NT2/D1 (cell line): ENCODE results near the gene CAPZB.

Experiments used
- DNase-seq: peaks from one replicate; pipeline ENCODE4 v3.0.0-alpha.2; 2011; ENCODE audit warnings: low read depth, low spot score
- H3K27me3 ChIP-seq: 2 replicates; pipeline ENCODE4 v1.6.0; 2011; ENCODE audit warnings: mild to moderate bottlenecking; ENCODE audit not compliant: insufficient read length, insufficient read depth
- H3K36me3 ChIP-seq: 2 replicates; pipeline ENCODE4 v1.6.1; 2011; ENCODE audit warnings: mild to moderate bottlenecking, low read length, mixed read lengths; ENCODE audit not compliant: insufficient read depth, insufficient read length
- H3K4me1 ChIP-seq: 2 replicates; pipeline ENCODE4 v1.5.1; 2011; ENCODE audit not compliant: insufficient read depth, insufficient read length
- H3K4me3 ChIP-seq: 2 replicates; pipeline ENCODE4 v1.5.1; 2011; ENCODE audit warnings: low read depth; ENCODE audit not compliant: insufficient read length
- H3K9ac ChIP-seq: 2 replicates; pipeline ENCODE4 v1.6.0; 2011; ENCODE audit warnings: low read depth; ENCODE audit not compliant: insufficient read length
- H3K9me3 ChIP-seq: 2 replicates; pipeline ENCODE4 v1.5.1; 2011; ENCODE audit warnings: mild to moderate bottlenecking, low read length; ENCODE audit not compliant: insufficient read depth
- SUZ12 ChIP-seq: IDR thresholded peaks from 2 replicates; pipeline ENCODE4 v1.6.1; 2011; ENCODE audit not compliant: insufficient read length, insufficient read depth; ENCODE audit errors: extremely low read depth
- YY1 ChIP-seq: IDR thresholded peaks from 2 replicates; pipeline ENCODE4 v1.6.1; 2011; ENCODE audit not compliant: insufficient read length, insufficient read depth
- ZNF274 ChIP-seq: IDR thresholded peaks from 2 replicates; pipeline ENCODE4 v1.6.1; 2011; ENCODE audit warnings: mild to moderate bottlenecking, low read depth, low read length

CAPZB gene

DNA sequence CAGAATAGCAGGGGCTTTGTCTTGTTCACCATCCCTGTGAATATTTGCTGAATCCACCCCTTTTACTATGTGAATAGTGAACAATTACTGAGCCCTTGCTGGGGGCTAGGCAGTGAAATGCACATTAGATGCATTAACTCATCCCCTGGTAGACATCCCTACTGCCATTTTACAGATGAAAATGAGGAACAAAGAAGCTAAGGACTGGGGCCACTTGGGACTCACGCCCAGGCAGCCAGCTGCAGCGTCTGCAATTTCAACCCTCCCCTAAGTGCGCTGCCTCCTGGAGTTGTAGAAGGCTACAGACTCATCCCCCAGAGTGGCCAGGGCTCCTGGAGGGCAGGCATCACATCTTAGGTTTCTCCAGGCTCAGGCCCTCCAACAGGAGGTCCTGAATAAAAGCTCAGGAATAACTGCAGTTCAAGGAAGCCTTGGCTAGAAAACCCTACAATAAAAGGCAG lies 31.6 kb downstream of the CAPZB start:
- Histone ChIP-seq H3K27me3 (no peaks in the 10 kb centered on the region), H3K9ac (no peak overlapping the region), H3K4me3 (no peak overlapping the region), H3K36me3 (peaks cover 14% of the 10 kb centered on the region), H3K9me3 (no peaks in the 10 kb centered on the region), H3K4me1 (peaks cover 13% of the 10 kb centered on the region)
- TF ChIP-seq SUZ12 (no peak), ZNF274 (no peak), YY1 (no peak)
- no peak for DNase-seq

- no peak for TF ChIP-seq ZNF274
- TF ChIP-seq SUZ12: no peak
- TF ChIP-seq YY1: no peak
- Histone ChIP-seq H3K27me3 (no peaks in the 10 kb centered on the region), H3K9ac (no peak overlapping the region), H3K36me3 (peaks cover 20% of the 10 kb centered on the region), H3K9me3 (no peaks in the 10 kb centered on the region), H3K4me1 (peaks cover 13% of the 10 kb centered on the region), H3K4me3 (no peak overlapping the region)
- no peak for DNase-seq
These were observed 33.1 kb downstream of the CAPZB start for GRCh38 chr1:19452221-19452663.

DNA sequence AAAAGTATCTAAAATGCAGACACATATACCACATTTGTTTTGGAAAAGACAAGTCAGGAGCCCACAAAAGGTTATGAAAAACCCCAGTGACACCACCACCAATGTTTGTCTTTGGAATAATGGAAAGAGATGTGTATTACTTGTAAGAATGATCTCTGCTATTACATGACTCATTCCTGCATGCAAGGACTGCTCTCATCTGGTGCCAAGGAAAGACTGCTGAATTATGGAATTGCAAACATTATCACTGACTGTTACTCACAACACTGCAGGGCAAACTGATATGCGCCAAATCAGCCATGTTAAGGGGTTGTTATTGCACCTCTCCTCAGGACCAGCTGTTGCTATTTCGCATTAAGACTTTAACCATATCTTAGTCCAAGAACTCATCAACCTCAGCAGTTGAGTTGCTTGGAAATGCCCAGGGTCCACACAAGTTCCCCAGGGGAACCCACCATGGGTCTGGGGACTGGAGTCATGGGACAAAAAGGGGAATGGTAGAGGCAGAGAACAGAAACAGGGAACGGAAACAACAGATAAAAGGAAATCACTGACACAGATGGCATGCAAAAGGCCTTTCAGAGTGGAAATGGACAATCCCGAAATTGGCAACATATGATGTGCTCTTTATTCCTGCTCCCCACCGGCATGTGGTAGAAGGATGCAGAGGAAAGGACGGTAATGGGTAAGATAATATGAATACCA lies 34.4 kb downstream of the CAPZB start:
- Histone ChIP-seq H3K9me3 (no peaks in the 10 kb centered on the region), H3K27me3 (no peaks in the 10 kb centered on the region), H3K36me3 (peaks cover 17% of the 10 kb centered on the region), H3K4me1 (peaks cover 13% of the 10 kb centered on the region), H3K9ac (no peak overlapping the region), H3K4me3 (no peak overlapping the region)
- TF ChIP-seq YY1 (no peak), SUZ12 (no peak), ZNF274 (no peak)
- DNase-seq: no peak

DNA sequence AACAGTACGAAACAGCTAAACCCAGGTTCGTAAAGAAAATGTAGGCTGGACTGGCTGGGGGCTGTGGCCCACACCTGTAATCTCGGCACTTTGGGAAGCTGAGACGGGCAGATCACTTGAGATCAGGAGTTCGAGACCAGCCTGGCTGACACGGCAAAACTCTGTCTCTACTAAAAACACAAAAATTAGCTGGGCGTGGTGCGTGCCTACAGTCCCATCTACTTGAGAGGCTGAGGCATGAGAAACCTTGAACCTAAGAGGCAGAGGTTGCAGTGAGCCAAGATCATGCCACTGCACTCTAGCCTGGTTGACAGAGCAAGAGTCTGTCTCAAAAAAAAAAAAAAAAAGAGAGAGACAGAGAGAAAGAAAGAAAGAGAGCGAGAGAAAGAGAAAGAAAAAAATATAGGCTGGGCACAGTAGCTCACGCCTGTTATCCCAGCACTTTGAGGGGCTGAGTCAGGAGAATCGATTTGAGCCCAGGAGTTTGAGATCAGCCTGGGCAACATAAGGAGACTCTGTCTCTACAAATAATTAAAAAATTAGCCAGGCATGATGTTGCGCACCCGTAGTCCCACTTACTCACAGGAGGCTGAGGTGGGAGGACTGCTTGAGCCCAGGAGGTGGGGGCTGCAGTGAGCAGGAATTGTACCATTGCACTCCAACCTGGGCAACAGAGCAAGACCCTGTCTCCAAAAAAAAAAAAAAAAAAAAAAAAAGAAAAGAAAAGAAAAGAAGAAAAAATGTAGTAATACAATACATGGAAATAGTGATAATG lies 35.7 kb downstream of the CAPZB start:
- Histone ChIP-seq H3K36me3 (peaks cover 17% of the 10 kb centered on the region), H3K4me1 (peaks cover 9% of the 10 kb centered on the region), H3K9ac (no peak overlapping the region), H3K27me3 (no peaks in the 10 kb centered on the region), H3K9me3 (no peaks in the 10 kb centered on the region), H3K4me3 (no peak overlapping the region)
- DNase-seq: no peak
- TF ChIP-seq YY1: no peak
- TF ChIP-seq ZNF274: no peak
- no peak for TF ChIP-seq SUZ12

DNA sequence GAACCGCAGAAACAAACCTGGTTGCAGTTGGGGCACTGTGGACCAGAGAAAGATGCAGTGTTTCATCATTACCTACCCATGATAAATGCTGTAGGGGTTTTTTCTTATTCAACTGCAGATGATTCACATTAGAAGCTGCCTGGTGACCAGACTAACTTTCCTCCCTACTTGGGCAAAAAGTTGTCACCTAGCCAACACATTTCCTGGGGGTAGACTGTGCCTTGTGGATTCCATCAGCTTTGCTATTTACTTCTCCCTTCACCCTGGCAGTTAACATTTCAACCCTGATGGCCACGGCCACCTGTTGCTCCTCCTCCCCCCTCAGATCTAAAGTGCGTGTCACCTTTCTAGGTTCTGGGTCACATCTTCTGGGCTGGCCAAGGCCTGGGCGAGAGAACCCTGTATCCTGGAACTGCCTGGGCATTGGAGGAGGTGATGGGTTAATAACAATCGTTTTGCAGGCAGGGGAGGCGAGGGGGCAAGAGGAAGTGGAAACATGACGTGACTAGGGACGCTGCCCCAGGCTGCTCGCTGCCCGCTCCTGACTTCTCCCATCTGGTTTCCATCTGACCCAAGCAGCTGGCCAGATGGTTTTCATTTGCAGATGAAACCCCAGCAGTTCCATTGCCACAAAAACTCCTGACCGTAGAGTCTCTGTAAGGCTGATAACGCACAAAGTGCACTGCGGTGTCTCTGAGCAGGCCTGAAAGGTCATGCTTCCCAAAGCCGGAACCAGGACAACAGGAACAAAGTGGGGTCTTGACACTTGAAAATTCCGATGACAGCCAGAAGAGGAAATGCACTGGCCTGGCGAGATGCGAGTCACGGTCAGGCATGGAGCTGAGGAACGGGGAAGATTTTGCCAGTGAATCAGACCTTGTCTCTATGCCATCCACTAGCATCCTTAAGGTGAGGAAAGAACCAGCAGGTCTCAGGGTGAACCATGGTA lies 36.6 kb downstream of the CAPZB start:
- Histone ChIP-seq H3K4me3 (no peak overlapping the region), H3K9ac (no peak overlapping the region), H3K4me1 (peaks cover 3% of the 10 kb centered on the region), H3K36me3 (peaks cover 14% of the 10 kb centered on the region), H3K27me3 (no peaks in the 10 kb centered on the region), H3K9me3 (no peaks in the 10 kb centered on the region)
- TF ChIP-seq ZNF274 (no peak), YY1 (no peak), SUZ12 (no peak)
- DNase-seq: no peak

GRCh38 chr1:19447550-19447949 lies 37.8 kb downstream of the CAPZB start:
- Histone ChIP-seq H3K9me3 (no peaks in the 10 kb centered on the region), H3K36me3 (peaks cover 14% of the 10 kb centered on the region), H3K4me1 (no peaks in the 10 kb centered on the region), H3K4me3 (no peak overlapping the region), H3K27me3 (no peaks in the 10 kb centered on the region), H3K9ac (no peak overlapping the region)
- TF ChIP-seq SUZ12 (no peak), ZNF274 (no peak), YY1 (no peak)
- no peak for DNase-seq
